NCI-H524 treated with DMSO at 0.1 percent for 48 hours (cell line): Measurements from ENCODE around the gene ITPKB.
"Not testable (repeated sequence)": the region's sequence is repeated elsewhere in the genome, so short reads cannot be mapped to it uniquely, and the experiment has no call there.

Experiments
- DNase-seq: peaks from one replicate; lab custom pipeline; 2025; lab: John Stamatoyannopoulos, UW

ITPKB gene

DNA sequence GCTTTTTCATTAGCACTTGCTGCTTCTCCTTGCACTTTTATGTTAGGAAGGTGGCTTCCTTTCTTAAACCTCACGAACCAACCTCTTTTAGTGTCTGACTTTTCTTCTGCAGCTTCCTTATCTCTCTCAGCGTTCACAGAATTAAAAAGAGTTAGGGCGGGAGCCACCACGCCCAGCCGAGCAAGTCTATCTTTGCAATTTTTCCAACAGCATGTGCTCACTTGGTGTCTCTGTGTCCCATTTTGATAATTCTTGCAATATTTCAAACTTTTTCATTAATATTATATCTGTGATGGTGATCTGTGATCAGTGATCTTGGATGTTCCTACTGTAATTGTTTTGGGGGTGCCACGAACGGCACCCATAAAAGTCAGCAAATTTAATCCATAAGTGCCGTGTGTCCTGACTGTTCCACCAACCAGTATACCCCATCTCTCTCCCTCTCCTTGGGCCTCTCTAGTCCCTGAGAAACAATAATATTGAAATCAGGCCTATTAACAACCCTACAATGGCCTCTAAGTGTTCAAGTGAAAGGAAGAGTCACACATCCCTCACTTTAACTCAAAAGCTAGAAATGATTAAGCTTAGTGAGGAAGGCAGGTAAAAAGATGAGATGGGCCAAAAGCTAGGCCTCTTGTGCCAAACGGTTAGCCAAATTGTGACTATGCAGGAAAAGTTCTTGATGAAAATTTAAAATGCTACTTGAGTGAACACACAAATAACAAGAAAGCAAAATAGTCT, 15.9 kb upstream of the ITPKB start:
- no peak for DNase-seq

DNA sequence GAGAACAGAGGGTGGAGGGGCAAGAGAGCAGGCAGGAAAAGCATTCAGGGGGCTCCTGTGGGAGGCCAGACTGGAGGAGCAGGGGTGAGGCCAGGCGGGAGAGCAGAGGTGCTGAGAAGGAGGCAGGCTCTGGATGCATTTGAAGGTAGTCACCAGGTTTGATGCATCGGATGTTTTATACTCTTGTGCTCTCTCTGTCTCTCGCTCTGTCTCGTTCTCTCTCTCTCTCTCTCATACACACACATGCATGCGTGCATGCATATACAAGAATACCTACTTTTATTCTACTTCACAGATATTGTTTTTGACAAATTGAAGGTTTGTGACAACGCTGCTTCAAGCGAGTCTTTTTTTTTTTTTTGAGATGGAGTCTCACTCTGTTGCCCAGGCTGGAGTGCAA, 15.0 kb upstream of the ITPKB start:
- DNase-seq, result no peak

DNA sequence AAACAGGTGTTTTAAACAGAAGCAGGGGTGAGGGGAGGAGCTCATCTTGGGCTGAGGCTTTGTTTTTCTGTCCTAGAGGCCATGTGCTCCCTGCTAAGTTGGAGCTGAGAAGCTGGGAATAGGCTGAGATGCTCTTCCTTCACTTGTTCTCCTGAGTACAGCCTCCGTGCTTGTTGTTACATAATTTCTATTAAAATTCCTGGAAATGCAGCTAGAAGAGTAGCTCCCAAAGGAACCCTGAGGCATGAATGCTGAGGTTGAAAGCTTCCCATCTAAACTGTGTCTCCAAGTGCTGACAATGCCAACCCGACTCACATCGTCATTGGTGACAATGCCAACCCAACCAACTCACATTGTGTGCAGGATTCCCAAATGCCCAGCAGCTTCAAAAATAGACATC, 12.6 kb upstream of the ITPKB start:
- no peak for DNase-seq

DNA sequence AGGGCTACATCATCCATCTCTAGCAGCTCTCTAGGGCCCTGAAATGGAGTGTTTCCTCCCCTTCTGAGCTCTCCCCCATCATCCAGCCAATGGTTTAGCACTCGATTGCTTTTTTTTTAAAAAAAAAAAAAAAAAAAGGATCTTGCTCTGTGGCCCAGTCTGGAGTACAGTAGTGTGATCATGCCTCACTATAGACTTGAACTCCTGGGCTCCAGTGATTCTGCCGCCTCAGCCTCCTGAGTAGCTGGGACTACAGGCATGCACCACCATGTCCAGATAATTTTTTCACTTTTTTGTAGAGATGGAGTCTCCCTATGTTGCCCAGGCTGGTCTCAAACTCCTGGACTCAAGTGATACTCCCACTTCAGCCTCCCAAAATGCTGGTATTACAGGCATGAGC, 12.1 kb upstream of the ITPKB start:
- no peak for DNase-seq

DNA sequence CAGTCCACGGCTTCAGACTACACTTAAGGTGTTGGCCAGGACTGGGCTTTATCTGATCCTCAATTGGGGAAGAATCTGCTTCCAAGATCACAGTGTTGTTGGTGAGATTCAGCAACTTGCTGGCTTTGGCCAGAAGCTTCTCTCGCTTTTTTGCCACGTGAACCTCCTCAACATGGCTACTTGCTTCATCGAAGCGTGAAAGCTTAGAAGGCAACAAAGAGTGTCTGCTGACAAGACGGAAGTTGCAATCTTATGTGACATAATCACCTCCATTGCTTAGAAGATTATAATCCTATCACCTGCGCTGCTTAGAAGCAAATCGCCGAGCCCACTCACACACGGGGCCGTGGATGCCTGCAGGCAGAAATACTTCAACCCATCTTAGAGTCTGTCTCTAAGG, 10.4 kb upstream of the ITPKB start:
- no peak for DNase-seq

DNA sequence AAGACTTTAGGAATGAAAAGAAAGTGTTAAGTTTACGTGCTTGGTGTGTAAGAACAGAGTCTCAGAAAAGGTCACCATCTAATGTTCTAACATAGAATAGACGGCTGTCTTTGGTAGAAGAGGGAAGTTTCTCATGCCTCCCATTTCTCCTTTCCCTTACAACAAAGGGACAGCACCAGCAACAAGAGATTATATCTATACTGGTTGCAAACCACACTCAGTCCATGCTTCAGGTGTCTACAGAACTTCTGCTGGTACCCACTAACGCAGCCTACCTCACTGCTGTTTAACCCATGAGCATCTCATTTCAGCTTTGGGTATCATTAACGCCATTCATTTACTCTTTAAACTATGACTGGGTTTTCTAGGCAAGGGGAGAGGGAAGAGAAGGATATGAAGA, 9.2 kb upstream of the ITPKB start:
- no peak for DNase-seq

DNA sequence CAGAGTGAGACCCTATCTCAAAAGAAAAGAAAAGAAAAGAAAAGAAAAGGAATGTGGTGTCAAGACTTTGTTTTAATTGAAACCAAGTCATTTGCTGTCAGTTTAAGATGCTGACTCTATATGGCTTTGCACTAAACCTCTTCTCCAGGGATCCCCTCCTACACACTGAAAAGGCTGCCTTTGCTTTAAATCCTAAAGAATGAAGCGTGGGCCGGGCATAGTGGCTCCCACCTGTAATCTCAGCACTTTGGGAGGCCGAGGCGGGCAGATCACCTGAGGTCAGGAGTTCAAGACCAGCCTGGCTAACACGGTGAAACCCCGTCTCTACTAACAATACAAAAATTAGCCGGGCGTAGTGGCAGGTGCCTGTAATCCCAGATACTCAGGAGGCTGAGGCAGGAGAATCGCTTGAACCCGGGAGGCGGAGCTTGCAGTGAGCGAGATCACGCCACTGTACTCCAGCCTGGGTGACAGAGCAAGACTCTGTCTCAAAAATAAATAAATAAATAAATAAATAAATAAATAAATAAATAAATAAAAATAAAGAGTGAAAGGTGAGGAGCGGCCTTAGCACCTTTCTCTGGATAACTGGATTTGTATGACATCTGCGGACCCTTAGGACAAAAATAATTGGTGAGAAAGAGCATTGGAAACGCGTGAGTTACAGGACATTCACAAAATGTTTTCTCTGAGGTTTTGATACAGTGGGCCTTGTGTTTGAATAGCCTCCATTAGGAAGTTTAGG, 8.6 kb upstream of the ITPKB start:
- DNase-seq, result not testable (repeated sequence)

DNA sequence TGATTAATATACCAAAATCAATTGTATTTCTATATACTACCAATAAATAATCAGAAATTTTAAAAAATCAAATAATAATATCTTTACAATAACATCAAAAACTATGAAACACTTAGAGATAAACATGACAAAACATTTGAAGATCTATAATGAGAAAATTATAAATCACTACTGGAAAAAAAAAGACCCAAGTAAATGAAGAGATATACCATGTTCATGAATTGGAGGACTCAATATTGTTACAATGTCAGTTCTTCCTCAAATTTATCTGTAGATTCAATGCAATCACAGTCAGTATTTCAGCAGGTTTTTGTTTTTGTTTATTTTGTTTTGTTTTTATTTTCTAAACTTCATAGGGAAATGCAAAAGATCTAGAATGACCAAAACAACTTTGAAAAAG, 4.2 kb upstream of the ITPKB start:
- no peak for DNase-seq

DNA sequence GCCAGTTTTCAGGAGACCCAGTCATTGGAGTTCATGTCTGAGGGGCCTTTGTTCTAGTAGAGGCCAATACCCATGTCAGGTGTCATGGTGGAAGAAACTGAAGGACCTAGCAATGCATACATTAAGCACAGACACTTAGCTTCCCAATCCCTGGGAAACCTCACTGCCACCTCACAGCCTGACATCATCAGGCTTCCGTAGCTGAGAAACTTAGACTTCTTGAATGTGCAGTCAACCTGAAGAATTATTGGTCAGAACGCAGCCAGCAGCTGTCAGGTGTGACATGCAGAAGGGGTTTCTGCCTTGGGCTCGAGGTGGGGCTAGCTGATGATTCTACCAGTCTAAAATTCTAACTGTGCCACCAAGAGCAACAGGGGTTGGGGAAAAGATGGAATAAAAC, 1.9 kb upstream of the ITPKB start:
- no peak for DNase-seq

DNA sequence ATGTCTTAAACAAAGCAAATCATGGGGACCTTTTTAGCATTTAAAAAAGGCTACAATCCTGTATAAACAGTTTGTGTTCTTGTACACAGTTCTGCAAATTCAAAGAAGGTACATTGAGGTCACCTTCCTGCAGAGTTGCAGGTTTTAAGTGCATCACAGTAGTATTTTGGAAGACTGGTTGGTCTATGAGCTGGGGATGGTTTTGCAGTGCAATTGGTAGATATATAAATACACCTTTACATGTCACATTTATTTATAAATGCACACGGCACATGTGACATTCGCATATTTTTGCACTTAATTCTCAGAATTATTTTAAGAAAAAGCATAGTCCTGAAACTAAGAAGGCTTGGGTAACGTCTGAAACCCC, 599 bp upstream of the ITPKB start:
- DNase-seq, result no peak

DNA sequence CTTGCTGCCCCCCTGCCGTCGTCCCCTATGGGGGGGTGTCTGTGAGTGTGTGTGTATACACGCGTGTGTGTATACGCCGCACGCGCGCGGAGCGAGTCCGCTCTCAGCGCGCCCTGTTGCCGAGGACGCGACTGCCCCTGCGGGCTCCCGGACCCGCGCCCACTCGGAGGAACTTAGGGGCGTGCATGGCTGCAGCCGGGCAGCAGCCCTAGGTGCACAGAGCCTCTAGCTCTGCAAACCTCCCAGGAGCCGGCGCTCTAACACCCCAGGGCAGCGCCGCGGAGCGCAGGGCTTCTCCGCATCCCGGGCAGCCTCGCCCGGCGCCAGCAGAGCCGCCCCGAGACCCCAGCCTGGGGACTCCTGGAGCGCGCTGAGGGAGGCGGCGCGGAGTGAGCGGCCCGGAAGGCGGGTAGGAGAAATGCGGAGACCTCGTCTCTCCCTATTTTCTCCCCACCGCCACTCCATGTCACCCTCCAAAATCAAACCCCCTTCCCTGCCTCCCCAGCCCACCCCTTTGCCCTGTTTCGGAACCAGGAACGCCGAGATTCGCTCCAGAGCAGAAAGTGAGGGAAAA, 574 bp downstream of the ITPKB start:
- DNase-seq, result no peak

DNA sequence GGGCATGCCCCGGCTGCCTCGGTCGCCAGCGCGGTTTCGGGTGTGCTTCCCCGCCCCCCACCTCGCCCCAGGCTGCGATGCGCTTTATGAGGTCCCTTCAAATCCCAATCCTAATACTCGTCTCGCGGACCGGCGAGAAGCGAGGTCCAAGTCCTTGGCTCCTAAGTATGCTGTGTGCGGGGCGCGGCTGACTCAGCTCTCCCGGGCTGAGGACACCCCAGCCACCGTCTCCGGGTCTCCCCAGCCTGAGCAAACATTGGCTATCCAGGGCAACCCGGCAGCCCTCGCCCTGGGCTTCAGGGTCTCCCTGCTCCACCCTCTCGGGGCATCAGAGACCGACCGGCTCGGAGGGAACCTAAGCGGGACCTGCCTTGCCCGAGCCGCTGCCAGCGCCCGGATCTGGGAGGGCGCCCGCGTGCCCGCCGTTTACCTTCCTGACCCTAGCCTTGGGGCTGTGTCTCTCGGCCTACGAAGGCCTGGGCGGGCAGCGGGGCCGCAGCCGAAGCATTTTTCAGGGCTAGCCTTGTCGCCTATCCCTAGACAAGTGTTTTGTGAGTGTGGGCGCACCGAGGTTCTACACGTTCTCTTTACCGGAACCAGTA, 1.2 kb downstream of the ITPKB start:
- DNase-seq, result no peak

DNA sequence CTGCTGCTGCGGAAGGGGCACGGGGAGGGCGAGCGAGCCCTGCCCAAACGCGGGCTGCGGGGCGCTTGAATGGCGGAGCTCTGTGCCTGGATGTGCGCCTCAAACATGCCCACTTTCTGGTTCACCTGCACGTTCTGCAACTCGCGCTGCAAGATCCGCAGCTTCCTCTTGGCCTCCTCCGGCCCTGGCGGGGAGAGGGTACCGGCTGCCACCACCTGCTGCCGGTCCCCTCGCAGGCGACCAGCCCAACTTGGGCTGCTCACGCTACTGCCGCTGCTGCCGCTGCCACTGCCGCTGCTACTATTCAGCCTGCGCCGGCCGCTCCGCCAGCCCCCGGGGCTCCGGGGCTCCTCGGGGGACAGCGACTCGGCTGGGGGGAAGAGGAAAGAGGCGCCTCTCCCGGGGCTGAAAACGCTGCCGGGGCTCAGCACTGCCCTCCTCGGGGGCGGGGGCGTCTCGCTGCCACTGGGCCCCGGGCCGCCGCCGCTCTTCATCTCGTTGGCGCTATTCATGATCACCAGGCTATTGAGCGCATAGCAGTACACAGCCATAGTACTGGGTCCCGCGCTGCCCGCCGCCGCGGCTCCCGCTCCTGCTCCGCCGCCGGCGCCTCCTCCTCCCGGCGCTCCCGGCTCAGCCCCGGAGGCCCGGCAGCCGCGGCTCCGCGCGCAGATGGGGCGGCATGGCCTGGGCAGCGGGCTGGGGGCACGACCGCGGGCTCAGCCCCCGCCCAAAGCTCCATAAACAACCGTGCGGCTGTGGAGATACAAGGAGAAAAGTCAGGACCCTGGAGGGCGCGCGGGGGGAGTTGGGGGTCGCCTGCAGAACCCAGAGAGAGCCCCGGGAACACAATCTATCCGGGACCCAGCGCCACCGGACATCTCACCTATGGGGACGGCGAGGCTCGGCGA, 1.9 kb downstream of the ITPKB start:
- DNase-seq, result no peak

DNA sequence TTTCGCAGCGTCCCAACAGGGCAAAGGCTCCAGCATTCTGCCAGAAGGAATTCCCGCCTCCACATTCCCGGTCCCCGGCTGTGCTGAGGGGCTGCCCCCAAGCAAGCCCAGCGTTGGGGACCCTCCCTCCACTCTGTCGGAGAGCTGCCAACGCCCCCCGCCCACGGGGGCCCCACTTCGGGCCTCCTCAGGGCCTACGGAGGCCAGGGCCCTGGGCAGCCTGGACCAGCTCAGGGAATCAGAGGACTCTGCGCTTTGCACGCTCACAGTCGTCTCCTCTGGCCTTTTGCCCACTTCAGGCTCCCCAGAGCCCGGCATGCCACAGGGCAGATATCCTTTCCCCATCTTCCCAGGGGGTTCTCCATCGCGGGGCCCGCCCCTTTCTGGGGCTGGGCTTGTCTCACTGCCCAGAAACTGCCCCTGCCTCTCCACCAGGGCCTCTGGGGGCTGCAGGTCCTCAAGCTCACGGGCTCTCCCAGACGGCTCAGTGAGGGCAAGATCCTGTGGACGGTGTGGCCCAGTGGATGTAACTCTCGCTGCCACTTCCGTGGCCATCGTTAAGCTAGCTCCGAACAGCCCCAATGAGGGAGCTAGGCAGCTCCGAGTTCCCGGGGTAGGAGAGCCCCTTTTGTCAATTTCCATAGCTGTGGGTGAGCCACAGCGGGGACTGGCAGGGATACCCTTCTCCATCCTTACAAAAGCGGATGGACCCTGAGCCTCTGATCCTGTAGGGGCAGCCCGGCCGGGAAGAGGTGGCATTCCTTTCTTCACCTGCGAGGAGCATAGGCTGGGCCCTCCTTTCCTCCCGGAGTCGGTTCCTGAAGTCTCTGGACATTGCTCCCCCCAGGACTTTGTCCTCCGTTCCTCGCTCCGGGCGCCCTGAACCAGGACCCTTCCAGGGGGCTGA, 2.8 kb downstream of the ITPKB start:
- no peak for DNase-seq

DNA sequence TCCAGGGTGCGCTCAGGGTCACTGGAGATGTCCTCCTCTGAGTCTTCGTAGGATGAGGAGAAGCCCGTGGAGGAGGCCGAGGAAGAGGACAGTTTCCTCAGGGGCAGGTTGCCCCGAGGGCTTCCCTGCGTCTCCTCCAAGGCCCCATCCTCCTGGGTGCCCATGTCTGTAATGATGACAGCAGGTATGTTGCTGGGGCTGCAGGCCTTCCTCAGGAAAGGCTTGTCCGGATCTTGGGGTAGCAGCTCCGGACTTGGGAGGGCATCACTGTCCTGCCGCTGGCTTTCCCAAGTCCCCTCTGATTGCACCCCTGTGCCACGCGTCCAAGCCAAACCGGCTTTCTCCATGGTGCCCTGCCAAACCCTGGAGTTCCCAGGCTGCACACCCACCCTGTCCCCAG, 3.5 kb downstream of the ITPKB start:
- DNase-seq, result no peak

DNA sequence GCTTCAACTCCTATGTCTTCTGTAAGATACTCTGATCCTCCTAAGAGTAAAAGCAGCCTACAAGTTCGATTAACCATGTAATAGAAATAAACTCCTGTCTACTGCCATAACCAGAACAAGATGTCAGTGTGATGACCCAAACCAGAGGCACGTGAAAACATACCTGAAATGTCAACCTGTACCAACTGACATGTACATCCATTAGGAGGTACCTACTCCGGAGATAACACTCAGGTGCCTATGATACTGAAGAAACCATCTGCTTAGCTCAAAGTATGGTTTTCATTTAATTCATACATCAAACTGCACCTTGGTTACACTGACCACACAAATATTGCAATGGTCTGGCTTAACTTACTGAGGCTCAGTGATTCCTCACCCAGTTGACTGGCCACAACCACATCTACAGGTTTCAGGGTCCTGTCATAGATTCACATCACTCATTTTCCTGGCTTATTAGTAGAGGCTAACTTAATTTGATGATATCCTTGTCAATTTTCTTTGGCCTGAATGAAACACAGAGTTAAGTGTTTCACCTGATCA, 4.4 kb downstream of the ITPKB start:
- DNase-seq, result no peak

DNA sequence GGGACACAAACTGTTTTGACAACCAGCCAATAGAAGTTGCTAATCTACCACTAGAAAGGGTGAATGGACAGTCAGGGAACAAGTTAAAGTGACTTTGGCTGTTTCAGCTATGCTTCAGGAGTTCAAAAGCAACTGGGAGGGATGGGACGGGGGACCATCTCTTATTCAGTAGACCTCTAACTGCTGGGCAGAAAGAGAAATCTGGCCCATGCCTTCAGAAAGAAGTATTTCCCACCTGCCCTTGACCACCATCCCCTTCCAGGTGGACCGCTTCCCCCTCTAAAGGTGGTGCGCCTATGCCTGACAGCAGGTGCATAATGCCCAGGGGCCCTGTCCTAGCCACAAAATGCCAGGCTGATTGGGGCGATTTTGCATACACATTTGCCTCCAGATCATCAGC, 5.2 kb downstream of the ITPKB start:
- DNase-seq, result no peak

DNA sequence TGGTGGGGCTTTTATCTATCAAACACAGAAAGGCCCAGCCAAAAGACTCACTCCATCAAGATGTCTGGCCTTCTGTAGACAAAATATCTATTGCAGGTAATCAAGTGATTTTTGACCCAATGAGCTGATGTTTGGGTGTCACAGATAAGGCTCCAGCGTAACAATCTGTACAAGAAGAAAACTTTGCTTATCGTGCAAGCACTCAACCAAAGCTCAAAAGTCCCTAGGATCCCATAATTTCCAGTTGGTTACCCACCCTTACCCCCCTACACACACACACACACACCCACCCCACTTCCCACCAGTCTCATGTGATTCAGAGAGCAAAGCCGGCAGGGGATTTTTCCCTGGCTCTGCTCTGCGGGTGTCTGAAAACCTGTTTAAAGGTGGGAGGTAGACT, 5.8 kb downstream of the ITPKB start:
- DNase-seq, result no peak

DNA sequence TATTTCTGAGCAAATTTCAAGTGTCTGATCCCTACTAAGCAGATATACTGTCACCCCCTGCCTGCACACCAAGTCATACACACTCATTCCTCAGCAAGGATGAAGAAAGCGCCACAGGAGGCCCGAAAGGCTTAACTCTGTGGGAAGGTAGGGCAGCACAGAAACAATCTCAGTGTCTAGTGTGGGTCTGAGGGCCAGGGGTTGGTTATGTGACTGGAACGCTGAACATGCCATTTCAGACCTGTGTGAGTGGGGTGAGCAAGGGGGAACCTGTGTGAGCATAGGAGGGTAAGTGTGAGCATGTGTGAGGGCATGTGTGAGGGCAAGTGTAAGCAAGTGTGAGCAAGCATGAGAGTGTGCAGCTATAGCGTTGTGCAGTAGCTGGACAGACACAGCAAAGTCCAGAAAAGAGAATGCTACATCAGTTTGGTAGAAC, 6.2 kb downstream of the ITPKB start:
- DNase-seq, result no peak

DNA sequence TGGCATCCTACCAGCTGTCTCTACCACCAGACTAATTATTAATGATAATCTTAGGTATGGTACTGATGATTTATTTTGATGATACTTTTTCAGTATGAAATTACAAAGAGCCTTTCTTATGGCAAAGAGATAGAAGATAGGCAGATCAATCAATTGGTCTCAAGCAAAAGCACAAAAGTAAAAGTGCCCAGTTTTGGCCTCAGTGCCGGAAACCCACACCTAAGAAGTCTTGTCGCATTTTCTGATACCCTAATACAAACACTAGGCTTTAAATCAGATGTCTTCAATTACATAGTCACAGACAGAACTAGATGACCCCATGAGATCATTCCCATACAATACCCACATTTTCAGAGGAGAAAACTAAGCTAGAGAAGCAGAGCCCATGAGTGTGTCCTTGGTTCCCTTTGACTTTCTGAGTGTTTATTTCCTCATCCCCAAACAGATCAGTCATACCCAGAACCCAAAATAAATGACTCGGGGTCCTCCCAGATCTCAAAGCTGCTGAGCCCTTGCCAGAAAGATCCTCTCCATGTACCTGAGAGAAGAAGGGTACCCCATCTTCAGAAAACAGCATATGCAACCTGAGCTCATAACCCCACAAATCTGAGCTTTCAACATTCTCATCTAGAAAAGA, 7.7 kb downstream of the ITPKB start:
- no peak for DNase-seq
